Subcutaneous adipose tissue (tissue), 4 donors: ENCODE results near the gene LRIF1. TPM values are rescaled to one million over a fixed set of nuclear protein-coding genes. Genes with fewer than 3 reads are reported as not detected.

Source experiments
- CTCF ChIP-seq: fragments of 450-650 bp; IDR thresholded peaks from one replicate; pipeline ENCODE4 v1.5.1; 2016; ENCODE audit warnings: low read depth, mild to moderate bottlenecking, control low read depth, antibody characterized with exemption, moderate library complexity
- total RNA-seq, 4 donors: library from RNA; depleted of rRNA; stranded (reverse); fragments of >200 nt; gene quantifications; one replicate each; pipeline ENCODE4 v1.1.0, GENCODE V29; 2016

LRIF1 gene
- 10 to 100 TPM in 3 of 4 donors, 1 to 10 TPM in 1; 6.2 to 14.2 (median 12.9) TPM for total RNA-seq

- no peak for TF ChIP-seq CTCF
Observed at GRCh38 chr1:110963691-110964454, at the start of gene LRIF1. TSS of gene LRIF1 (minus strand) at chr1:110963922. CDS start at chr1:110963688, 234 bp downstream.

DNA sequence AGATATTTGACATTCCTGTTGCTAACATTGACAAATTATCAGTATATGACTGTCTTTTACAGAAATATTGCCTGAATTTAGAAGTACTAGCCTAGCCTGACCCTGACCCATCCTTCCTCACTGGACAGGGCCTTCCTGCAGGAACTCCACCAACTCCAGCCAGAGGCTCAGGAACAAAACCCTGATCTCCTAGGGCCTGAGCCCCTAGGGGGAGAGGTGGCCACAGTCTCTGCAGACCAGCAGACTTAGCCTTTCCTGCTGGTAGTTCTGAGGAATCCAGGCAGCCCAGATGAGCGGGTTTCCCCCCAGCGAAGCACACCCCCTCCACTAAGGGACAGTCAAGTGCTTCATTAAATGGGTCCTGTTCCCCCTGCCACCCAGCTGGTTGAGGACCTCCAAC, 44.3 kb upstream of the LRIF1 start:
- TF ChIP-seq CTCF: no peak

DNA sequence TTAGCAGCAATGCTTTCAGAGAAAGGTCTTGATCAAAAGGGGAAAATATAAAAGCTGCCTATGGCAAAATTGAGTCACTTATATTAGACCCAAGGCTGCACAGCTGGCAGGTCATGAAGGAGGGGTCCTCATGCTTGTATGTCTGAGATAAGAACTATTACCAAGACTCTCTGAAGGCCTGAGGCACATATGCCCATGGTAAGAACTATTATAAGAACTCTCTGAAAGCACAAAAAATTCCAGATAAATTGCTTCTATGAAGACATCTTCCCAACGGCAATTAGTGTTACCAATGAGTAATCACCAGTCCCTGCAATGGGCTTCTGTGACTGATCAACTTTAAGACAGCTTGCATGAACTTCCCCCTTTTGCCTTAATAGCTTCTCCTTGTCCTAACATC, 42.8 kb upstream of the LRIF1 start:
- TF ChIP-seq CTCF: no peak

GRCh38 chr1:110990541-110990940, 26.8 kb upstream of the LRIF1 start:
- TF ChIP-seq CTCF: no peak

GRCh38 chr1:110986407-110986891, 22.7 kb upstream of the LRIF1 start:
- TF ChIP-seq CTCF: no peak

DNA sequence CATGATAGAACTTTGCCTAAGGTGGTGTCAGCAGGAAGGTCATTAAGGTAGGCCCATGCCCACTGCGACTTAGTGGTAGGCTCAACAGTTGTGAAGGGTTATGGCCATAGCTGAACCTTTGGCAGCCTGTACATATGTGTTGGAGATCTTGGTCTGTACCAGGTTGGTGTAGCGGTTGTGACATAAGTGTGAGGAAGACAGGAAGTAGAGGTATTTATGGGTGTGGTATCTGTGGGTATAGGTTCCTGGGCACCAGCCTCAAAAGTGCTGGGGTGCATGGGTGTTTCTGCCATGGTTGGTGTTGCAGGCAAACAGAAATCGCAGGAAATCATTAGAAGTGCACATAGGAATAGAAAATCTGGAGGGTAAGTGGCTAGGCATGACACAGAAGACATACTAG, 18.6 kb upstream of the LRIF1 start:
- no peak for TF ChIP-seq CTCF

GRCh38 chr1:110979154-110979553, 15.4 kb upstream of the LRIF1 start:
- TF ChIP-seq CTCF: no peak
